ENCODE measurements around the gene AGAP1.
A peak's percentile ranks its signal among the peaks of the same experiment; 100 is the strongest.

Gene AGAP1

GRCh38 chr2:235665661-235666212, 171.9 kb downstream of the AGAP1 start:
- DNase-seq (ENCODE audit: low read depth), result no peak
- TF ChIP-seq CTCF (conservative IDR thresholded peaks at IDR 0.05; ENCODE audit: low read depth, low read length), result no peak
- H3K4me3 ChIP-seq (ENCODE audit: low read depth, low read length), result peak overlapping the region; percentile 52

GRCh38 chr2:235666213-235666781, 172.5 kb downstream of the AGAP1 start:
- DNase-seq (ENCODE audit: low read depth), result peak; percentile 96
- H3K4me3 ChIP-seq (ENCODE audit: low read depth, low read length), result peak overlapping the region; percentile 52
- TF ChIP-seq CTCF (conservative IDR thresholded peaks at IDR 0.05; ENCODE audit: low read depth, low read length), result no peak

- TF ChIP-seq CTCF (conservative IDR thresholded peaks at IDR 0.05; ENCODE audit: low read depth, low read length), result no peak
- no peak for DNase-seq (ENCODE audit: low read depth)
- H3K4me3 ChIP-seq (ENCODE audit: low read depth, low read length), result no peak overlapping the region
These were observed 174.9 kb downstream of the AGAP1 start for GRCh38 chr2:235668782-235669181.

- TF ChIP-seq CTCF (conservative IDR thresholded peaks at IDR 0.05; ENCODE audit: low read depth, low read length), result no peak
- peak overlapping the region; percentile 59 for H3K4me3 ChIP-seq (ENCODE audit: low read depth, low read length)
- DNase-seq (ENCODE audit: low read depth), result peak; percentile 79
These were observed 175.5 kb downstream of the AGAP1 start for GRCh38 chr2:235669269-235669831.

- peak; percentile 55 for TF ChIP-seq CTCF (conservative IDR thresholded peaks at IDR 0.05; ENCODE audit: low read depth, low read length)
- H3K4me3 ChIP-seq (ENCODE audit: low read depth, low read length), result peak overlapping the region; percentile 59
- DNase-seq (ENCODE audit: low read depth), result peak; percentile 87
These were observed 176.4 kb downstream of the AGAP1 start for GRCh38 chr2:235669983-235670962.

GRCh38 chr2:235670974-235671787, 177.3 kb downstream of the AGAP1 start:
- TF ChIP-seq CTCF (conservative IDR thresholded peaks at IDR 0.05; ENCODE audit: low read depth, low read length), result no peak
- no peak for DNase-seq (ENCODE audit: low read depth)
- H3K4me3 ChIP-seq (ENCODE audit: low read depth, low read length), result peak overlapping the region; percentile 59
